NCI-H226 (cell line): Measurements from ENCODE around the gene DYNLT5.
"Not testable (repeated sequence)": the region's sequence is repeated elsewhere in the genome, so short reads cannot be mapped to it uniquely, and the experiment has no call there.

Experiments used
- DNase-seq: peaks from one replicate; pipeline ENCODE4 v3.0.0-alpha.2; 2015

DYNLT5 gene

GRCh38 chr1:66752000-66752592 is at the start of gene DYNLT5:
TSS of gene DYNLT5 (plus strand) at chr1:66752459. CDS start at chr1:66754659, 2,200 bp downstream.
- DNase-seq = no peak

- no peak for DNase-seq
These were observed 47.9 kb upstream of the DYNLT5 start for GRCh38 chr1:66704177-66704875.

GRCh38 chr1:66705110-66705509 is 47.1 kb upstream of the DYNLT5 start:
- no peak for DNase-seq

GRCh38 chr1:66711420-66711819 is 40.8 kb upstream of the DYNLT5 start:
- DNase-seq = no peak

- DNase-seq = no peak
These were observed 39.4 kb upstream of the DYNLT5 start for GRCh38 chr1:66712839-66713238.

- no peak for DNase-seq
These were observed 28.3 kb upstream of the DYNLT5 start for GRCh38 chr1:66723985-66724384.

- DNase-seq = peak; percentile 26
These were observed 26.2 kb upstream of the DYNLT5 start for GRCh38 chr1:66725885-66726665.

GRCh38 chr1:66728021-66728420 is 24.2 kb upstream of the DYNLT5 start:
- DNase-seq = peak; percentile 40

- not testable (repeated sequence) for DNase-seq
These were observed 23.5 kb upstream of the DYNLT5 start for GRCh38 chr1:66728716-66729115.

GRCh38 chr1:66729119-66729518 is 23.1 kb upstream of the DYNLT5 start:
- no peak for DNase-seq

- no peak for DNase-seq
These were observed 22.7 kb upstream of the DYNLT5 start for GRCh38 chr1:66729523-66729922.

- DNase-seq = no peak
These were observed 21.8 kb upstream of the DYNLT5 start for GRCh38 chr1:66730462-66730861.

GRCh38 chr1:66731170-66731865 is 20.9 kb upstream of the DYNLT5 start:
- DNase-seq = no peak

- no peak for DNase-seq
These were observed 19.7 kb upstream of the DYNLT5 start for GRCh38 chr1:66732407-66733166.

- DNase-seq = peak; percentile 32
These were observed 18.8 kb upstream of the DYNLT5 start for GRCh38 chr1:66733348-66734017.

GRCh38 chr1:66734531-66734930 is 17.7 kb upstream of the DYNLT5 start:
- not testable (repeated sequence) for DNase-seq

GRCh38 chr1:66737836-66738235 is 14.4 kb upstream of the DYNLT5 start:
- no peak for DNase-seq

GRCh38 chr1:66739401-66740157 is 12.7 kb upstream of the DYNLT5 start:
- no peak for DNase-seq

GRCh38 chr1:66745451-66745850 is 6.8 kb upstream of the DYNLT5 start:
- DNase-seq = no peak

GRCh38 chr1:66747501-66747900 is 4.8 kb upstream of the DYNLT5 start:
- DNase-seq = no peak

GRCh38 chr1:66750577-66750976 is 1.7 kb upstream of the DYNLT5 start:
- no peak for DNase-seq
